NCI-H526 treated with DMSO at 0.1 percent for 48 hours (cell line): ENCODE results near the gene C19orf12.
"Not testable (repeated sequence)": the region's sequence is repeated elsewhere in the genome, so short reads cannot be mapped to it uniquely, and the experiment has no call there.

Experiments
- DNase-seq: peaks from one replicate; lab custom pipeline; 2025; lab: John Stamatoyannopoulos, UW

Gene C19orf12

DNA sequence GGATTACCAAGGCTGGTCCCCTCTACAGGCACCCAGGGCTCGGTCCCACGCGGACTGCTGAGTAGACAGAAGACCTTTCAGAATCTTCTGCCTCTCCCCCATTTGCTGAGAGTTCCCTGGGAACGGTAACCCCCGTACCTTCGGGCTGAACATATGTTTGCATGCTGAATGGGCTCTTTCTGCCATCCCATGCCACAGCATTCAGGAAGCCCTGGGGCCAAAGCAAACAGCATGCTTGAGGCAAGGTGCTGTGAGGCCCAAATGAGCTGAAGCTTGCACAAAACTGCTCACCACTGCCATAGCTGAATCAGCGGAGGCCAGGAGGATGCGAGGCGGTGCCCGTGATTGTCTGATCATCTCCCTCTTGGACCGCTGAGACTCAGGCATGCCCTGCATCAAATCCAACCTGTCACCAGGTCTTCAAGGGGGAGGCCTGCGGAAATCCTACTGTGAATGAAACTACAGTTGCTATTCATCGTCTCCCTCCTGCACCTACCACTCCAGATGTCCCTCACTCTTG is 16.3 kb upstream of the C19orf12 start:
- no peak for DNase-seq

DNA sequence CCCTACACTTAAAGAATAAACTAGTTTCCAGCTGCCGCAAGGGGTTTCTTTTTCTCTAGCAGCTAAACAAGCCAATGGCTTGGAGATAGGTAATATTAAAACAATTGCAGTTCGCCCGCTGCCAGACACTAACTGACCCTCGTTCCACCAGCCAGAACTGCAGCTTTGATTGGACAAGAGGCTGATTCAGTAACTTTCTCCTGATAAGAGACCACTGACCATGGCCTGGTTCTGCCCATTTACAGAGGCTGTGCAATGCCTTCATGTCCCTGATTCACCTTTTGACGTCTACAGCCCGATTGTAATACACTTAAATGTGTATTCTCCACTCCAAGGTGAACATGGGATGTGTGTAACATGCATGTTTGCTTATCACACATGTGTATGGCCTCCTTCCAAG is 12.8 kb upstream of the C19orf12 start:
- no peak for DNase-seq

DNA sequence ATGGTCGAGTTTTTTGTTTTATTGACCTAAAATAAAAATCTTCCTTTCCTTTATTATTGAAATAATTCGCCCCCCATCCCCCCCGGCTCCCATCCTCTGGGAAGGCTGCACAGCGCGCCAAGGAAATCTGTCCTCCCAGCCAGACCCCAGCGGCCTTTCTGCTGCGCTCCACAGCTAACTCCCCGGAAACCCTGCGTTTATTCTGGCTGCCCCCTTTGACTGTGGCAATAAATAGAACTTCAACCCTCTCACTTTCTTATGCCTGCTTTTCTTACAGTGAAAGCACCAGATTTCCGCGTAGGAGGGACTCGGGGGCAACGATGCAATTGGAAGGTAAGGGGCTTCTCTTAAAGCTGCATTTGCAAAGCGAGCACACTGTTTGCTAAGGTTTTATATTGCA is 9.7 kb upstream of the C19orf12 start:
- DNase-seq, result no peak

DNA sequence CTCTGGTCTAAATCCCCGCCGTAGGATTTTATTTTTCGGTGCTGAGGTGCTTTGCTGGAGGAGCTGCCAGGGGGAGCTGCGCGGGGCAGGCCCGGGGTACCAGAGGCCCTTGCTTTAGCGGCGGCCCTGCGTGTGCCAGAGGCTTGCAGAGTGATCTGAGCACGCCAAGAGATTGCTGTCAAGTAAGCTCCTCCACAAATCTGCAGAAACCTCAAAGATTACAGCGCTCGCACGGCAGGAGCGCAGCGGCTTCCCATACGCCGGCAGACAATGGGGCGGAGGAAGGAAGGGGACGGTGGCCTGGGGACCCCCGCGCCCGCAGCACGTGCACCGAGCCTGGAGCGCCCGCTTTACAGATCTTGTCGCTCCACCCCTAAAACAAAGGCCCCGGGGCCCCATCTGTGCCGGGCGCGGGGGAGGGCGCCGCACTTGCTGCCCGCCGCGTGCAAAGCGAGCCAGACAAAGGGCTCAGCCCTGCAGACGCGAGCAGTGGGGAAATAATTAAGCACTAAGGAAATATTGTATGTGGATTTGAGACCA is 9.1 kb upstream of the C19orf12 start:
- DNase-seq, result peak; percentile 34

DNA sequence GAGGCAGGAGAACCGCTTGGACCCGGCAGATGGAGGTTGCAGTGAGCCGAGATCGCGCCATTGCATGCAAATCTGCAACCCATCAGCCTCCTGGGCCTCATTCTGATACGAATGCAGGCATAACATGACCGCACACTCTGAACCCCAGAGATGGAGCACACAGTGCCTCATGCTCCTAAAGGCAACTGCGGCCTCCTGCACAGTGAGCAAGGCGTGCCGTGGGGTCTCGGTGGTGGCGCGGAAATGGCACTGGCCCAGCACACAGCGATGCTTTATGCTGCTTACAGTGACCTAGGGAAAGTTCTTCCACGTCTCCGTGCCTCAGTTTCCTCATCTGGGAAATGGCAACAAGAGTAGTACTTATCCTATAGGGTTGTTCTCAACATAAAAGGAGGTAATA is 2.0 kb upstream of the C19orf12 start:
- no peak for DNase-seq

DNA sequence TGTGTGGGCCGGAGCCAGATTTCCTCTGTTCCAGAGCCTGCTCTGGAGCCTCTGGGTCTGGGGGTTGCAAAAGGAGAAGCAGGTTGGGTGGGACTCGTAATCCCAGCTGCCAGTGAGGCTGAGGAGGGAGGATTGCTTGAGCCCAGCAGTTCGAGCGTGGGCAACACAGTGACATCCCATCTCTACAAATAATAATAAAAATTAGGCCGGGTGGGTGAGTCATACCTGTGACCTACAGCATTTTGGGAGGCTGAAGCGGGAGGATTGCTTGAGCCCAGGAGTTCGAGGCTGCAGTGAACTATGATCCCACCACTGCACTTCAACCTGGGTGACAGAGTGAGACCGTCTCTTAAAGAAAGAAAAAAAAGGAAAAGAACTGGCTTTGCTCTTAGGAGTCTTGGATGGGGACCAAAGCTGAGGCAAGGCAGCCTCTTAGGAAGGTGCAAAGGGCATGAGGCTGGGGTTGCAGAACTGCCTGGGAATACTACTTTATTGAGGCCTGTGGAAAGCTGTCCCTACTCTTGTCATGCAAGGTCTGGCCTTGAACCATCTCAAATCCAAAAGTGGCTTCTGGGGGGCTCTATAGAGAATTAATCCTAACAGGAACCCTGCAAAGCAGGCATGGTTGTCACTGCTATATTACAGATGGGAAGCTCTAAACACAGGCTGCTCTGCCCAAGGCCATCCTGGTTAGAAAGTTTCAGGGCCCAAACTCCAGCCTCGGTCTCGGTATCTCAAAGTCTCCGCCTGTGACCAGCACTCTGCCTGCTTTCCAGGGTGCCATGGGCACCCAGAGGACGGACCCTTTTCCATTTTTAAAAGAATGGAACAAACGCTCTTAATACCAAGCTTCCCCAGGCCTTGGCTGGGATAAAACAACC is 880 bp upstream of the C19orf12 start:
- no peak for DNase-seq

DNA sequence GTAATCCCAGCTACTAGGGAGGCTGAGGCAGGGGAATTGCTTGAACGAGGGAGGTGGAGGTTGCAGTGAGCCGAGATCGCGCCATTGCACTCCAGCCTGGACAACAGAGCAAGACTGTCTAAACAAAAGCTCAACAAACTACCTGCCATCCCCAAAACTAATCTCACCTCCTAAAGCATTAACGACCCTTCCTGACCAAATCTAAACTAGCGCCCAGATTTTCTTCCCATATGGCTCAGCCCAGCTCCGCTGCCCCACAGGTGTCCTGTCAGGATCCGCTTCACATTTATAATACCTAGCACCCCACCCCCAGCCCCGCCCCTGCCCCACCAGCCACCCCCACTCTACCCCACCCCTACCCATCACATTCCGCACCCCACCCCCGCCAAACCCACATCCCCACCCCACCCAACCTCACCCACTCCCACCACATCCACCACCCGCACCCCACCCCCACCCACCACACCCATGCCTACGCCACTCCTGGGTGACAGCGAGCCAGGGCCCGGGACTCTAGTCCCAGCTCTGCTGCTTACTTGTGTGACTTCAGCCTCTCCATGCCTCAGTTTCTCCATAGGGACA is 599 bp downstream of the C19orf12 start:
- no peak for DNase-seq

DNA sequence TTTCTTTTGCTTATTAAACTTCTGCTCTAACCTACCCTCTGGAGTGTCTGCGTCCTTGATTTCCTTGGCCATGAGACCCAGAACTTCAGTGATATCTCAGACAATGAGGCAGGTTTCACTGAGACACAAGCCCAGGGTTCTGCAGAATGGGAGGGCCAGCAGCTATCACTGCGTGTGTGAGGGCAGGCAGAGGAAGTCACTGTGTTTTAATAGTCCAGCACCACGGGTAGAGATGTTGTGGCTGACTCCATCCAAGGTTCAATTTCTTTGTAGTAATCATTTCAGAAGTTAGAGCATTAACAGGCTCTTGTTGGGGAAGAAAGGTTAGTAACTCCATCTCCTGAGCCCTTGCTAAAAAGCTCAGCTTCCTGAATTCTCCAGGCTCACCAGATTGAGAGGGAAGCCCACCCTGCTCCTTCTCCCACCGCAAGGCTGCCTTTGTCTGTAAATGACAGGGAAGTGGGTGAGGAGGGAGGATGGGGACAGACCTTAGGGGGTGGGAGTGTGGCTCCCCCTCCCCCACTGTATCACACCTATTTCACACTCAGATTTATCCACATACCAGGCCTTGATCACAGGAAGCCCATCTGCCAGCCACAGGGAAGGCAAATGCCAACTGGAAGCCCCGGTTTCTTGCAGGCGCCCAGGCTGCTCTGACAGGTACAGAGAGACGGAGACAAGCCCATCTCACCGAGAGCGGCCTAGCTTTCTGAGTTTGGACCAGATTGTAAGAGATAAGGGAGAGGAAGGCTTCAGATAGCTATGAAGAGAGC is 2.1 kb downstream of the C19orf12 start:
- no peak for DNase-seq

DNA sequence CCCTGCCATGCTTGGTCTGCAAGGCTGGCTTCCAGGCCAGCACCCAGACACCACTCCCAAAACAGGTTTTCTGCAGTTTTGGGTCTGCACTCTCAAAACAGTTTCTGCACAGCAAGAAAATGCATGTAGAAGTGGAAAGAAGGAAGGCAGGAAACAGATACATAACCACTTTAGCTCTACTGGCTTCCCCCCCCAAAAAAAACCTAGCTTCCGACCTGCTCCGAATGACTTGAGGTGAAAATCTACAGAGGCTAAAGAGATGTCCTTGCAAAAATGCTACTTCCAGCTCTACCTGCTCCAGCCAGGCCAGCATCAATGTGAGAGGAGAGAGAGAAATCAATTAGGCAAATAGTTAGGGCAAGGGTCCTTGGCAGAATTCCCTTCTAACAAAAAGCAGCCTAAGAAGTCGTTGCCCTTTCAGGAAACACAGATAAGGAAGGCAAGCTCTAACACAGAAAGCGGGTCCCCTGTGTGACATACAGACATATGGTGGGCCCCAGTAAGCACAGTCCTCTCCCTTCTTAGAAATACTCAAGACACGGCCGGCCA is 3.4 kb downstream of the C19orf12 start:
- DNase-seq, result no peak

DNA sequence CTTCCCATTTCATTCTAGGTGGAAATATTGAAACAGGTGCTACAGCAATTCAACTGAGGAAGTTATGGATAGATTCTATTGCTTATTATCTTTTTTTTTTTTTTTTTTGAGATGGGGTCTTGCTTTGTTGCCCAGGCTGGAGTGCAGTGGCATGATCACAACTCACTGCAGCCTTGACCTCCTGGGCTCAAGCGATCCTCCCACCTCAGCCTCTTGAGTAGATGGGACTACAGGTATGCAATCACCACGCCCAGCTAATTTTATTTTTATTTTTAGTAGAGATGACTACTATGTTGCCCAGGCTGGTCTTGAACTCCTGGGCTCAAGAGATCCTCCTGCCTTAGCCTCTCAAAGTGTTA is 5.6 kb downstream of the C19orf12 start:
- DNase-seq, result not testable (repeated sequence)

DNA sequence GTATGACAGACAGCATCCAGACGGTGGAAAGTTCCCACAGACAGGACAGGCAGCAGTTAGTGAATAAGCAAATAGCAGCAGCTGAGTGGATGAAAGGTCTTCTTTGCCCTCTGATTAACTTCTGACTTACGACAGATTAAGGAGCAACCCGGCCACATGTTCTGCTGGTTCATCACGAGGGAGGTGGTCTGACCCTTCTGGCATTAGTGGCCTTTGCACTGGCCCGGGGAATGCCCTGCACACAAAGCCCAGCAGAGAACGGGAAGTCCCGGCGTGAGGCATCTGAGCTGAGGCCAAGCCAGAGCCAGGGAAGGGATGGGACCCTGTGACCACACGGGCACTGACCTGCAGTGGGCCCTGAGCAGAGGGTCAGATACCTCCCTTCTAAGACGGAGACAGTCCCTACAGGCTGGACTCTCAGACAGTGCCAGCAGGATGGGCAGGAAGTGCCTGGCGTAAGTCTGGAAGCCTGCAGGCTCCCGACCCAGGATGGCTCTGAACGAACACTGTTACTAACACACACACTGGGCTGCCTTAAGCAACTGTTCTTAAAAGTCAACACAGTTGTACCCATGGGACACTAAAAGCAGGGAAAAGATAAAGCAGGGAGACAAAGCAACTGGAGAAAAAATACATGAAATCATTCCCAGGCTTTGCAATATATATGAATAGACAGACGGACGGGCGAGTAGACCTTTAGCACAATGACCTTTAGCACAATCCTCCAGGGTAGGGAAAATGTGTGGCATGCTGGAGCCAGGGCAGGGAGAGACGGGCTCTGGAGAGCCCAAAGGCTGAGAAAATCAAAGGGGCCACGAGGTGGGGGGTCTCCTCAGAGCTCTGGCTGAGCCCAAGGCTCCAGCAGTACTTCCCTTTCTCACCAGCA is 6.3 kb downstream of the C19orf12 start:
- DNase-seq, result no peak

DNA sequence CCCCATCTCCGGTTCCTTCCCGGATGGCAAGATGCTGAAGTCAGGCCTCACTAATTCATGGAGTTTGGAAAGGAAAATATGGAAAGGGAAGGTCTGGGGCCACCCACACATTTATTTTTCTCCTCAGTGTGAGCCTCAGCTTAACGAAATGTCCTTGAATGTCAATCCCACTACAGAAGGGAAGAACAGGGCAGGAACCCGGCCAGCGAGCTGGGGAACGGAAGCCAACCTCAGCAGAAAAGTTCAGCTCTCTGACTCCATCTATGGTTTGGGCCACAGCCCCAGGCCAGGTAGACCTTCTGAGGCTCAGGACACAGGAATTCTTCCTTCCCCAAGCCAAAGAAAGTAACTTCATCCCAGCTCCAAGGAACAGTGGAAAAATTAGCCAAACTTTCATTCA is 8.4 kb downstream of the C19orf12 start:
- no peak for DNase-seq

DNA sequence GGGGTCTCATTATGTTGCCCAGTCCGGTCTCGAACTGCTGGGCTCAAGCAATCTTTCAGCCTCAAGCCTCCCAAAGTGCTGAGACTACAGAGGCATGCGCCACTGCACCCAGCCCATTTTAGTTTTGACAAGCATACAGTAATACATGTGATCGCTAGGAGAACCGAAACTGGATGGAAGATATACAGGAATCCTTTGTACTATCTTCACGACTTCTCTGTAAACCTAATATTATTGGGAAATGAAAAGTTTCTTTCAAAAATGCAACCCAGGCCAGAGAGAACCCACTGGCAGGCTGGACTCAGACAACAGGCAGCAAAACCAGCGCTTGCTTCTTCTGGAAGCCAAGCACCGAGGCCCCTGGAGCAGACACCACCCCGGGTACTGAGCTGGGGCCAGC is 9.4 kb downstream of the C19orf12 start:
- no peak for DNase-seq

DNA sequence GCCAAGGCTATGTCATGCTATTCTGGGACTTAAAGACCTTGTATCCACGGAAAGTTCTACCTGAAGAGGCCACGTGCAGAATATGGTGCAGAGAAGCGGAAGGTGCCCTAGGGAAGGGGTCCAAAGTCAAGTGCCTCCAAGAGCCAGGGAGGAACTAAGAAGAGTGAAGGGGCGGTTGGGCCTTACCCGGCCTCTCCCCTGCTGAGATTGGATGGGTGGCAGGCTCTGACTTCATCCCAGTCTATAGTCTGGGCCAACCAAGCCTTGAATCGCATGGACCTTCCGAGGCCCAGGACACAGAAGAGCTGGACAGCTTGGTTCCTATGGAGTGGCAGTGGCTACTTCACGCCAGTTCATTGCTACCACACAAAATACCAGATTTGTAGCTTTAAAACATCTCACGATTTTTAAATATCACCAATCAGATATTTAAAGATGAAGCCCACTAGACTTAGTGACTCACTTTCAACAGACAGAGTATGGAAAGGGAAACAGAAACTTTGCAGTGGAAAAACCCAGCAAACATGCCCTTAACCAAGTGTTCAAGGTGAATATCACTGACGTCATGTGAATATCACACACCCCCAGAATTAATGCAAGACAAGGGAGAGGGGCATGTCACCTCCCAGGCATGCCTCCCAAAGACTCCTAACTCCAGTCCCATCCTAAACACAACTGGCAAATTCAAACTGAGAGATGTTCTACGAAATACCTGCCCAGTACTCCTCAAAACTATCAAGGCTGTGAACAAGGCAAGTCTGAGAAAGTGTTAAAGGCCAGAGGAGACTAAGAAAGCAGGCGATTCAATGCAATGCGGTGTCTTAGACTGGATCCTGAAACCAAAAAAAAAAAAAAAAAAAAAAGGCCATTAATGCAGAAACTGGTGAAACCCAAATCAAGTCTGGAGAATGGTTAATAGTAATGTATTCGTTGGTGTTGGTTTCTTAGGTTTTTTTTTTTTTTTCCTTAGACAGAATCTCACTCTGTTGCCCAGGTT is 10.2 kb downstream of the C19orf12 start:
- no peak for DNase-seq

DNA sequence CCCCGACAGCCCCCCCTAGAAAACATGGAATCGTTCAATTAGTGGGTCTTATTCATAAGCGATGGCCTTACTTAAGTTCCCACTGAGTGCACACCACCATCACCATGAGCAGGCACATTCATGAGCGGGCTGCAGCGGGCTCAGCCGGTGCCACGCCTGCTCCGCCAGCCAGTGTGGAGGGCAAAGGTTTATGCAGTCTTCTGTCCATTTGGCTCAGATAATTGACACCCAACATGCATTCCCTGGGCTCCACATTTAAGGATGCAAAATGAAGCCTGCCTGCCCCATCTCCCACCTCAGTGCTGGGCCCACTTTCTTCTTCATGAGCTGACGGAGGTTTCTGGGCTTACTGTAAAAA is 12.1 kb downstream of the C19orf12 start:
- no peak for DNase-seq

DNA sequence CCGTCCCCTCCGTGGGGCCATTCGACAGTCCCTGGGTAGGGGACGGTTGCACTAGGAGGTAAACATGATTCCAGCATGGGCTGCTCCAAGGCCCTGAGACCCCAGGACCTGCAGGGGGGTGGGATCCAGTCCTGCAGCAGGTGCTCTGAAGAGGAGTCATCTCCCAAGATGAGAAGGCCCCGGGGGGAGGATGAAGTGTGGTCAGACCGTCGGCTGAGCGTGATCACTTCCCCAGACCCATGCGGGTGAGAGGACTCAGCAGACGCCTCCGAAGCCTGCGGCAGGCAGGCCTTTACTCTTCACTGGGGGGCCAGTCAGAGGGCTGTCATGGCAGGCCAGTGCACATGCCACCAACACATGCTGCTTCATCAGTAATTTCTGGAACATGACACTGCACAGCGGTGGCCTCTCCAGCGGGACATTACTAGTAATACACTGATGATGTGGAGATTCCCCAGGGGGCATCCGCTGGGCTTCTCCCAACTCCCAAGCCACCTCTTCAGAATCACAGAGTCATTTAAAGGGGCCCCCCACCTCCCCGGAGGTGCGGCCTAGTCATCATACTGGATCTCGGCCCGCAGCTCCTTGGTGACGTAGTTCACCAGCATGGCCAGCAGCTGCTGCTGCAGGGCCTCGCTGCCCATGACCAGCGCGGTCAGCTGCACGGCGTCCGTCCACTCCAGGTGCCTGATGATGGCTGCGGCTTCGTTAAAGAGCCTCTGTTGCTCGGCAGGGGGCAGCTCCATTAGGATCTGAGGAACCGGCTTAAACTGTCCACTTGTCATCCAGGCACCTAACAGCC is 12.7 kb downstream of the C19orf12 start:
- DNase-seq, result no peak

DNA sequence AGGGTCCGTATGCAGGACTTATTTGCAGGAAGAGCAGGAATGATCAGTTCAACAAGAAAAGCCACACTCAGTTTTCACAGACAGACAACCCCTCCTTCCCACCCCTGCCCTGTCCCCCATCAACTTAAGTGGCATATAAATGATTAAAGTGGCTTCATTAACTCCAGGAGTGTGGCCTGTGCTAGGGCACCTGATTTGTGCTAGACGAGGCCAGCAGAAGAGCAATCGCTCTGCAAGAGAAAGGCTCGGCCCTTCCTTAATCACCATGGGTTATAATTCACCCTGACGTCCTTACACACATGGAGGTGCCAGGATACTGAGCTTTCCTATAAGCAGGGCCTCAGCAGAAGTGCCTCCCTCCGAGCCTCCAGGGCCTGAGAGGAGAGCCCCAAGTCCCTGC is 14.6 kb downstream of the C19orf12 start:
- DNase-seq, result no peak

DNA sequence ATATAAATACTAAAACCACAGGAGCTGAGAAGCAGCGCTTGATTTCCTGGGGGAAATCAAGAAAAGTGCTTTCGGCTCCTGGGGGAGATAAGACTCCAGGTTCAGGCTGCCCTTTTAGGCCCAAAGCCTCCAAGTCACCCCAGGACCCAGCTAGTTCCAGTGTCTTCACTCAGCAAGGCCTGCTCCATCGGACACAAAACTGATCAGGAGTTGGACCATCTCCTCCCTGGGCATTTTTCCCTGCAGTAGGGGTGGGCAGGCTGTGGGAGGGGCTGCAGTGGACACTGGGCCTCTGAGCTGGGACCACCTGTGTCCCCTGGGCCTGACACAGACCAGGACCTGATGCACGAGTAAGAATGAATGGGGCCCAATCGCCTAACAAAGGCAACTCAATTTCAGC is 15.2 kb downstream of the C19orf12 start:
- no peak for DNase-seq
